Anterior cingulate cortex (tissue), 58 donors: ENCODE data around the gene GSTCD.
"Not testable (repeated sequence)": the region's sequence is repeated elsewhere in the genome, so short reads cannot be mapped to it uniquely, and the experiment has no call there.

Experiments used
- DNase-seq, 58 donors: peaks; one replicate each; lab custom pipeline; 2025; lab: John Stamatoyannopoulos, UW

The GSTCD gene

GRCh38 chr4:105805501-105806120 lies 97.0 kb downstream of the GSTCD start:
- DNase-seq, result no peak

GRCh38 chr4:105807496-105807895 lies 98.9 kb downstream of the GSTCD start:
- no peak for DNase-seq

GRCh38 chr4:105808030-105808749 lies 99.6 kb downstream of the GSTCD start:
- DNase-seq, result no peak

- DNase-seq, result peak in 1 of 58 donors; percentile 0
Measured at GRCh38 chr4:105808750-105809041, 100.1 kb downstream of the GSTCD start.

GRCh38 chr4:105815701-105816100 lies 107.1 kb downstream of the GSTCD start:
- no peak for DNase-seq

- no peak for DNase-seq
Measured at GRCh38 chr4:105822061-105822460, 113.5 kb downstream of the GSTCD start.

GRCh38 chr4:105828074-105828473 lies 119.5 kb downstream of the GSTCD start:
- DNase-seq, result no peak

GRCh38 chr4:105831189-105831588 lies 122.6 kb downstream of the GSTCD start:
- DNase-seq, result no peak

- no peak for DNase-seq
Measured at GRCh38 chr4:105835177-105835576, 126.6 kb downstream of the GSTCD start.

- DNase-seq, result no peak
Measured at GRCh38 chr4:105836537-105836936, 128.0 kb downstream of the GSTCD start.

- no peak for DNase-seq
Measured at GRCh38 chr4:105837037-105837436, 128.5 kb downstream of the GSTCD start.

- no peak for DNase-seq
Measured at GRCh38 chr4:105838082-105838481, 129.5 kb downstream of the GSTCD start.

GRCh38 chr4:105840426-105841174 lies 132.0 kb downstream of the GSTCD start:
- no peak for DNase-seq

- DNase-seq, result no peak
Measured at GRCh38 chr4:105843941-105844340, 135.4 kb downstream of the GSTCD start.

GRCh38 chr4:105845559-105845958 lies 137.0 kb downstream of the GSTCD start:
- DNase-seq, result peak in 2 of 58 donors; percentile 4 to 12

GRCh38 chr4:105848359-105848758 lies 139.8 kb downstream of the GSTCD start:
- DNase-seq, result not testable (repeated sequence)

GRCh38 chr4:105851196-105851595 lies 142.6 kb downstream of the GSTCD start:
- no peak for DNase-seq

- DNase-seq, result not testable (repeated sequence)
Measured at GRCh38 chr4:105852230-105852629, 143.6 kb downstream of the GSTCD start.

GRCh38 chr4:105858466-105859040 lies 150.0 kb downstream of the GSTCD start:
- no peak for DNase-seq

- DNase-seq, result no peak
Measured at GRCh38 chr4:105859233-105859632, 150.6 kb downstream of the GSTCD start.

GRCh38 chr4:105870963-105871362 lies 162.4 kb downstream of the GSTCD start:
- no peak for DNase-seq
